ENCODE results near the gene MEIS2.

The MEIS2 gene

GRCh38 chr15:36932070-36932469 lies 168.3 kb downstream of the MEIS2 start:
- in situ Hi-C loops (cut with HindIII; ENCODE audit: low pct_ligation_motif_present, low pct_unique_long_range_greater_than_20kb, low sequenced_read_pairs): no loop called here
- no peak for DNase-seq

- in situ Hi-C loops (cut with HindIII; ENCODE audit: low pct_ligation_motif_present, low pct_unique_long_range_greater_than_20kb, low sequenced_read_pairs): no loop called here
Observed at GRCh38 chr15:36931434-36931833, 168.9 kb downstream of the MEIS2 start.

GRCh38 chr15:36926427-36926825 lies 173.9 kb downstream of the MEIS2 start:
- in situ Hi-C loops (cut with HindIII; ENCODE audit: low pct_ligation_motif_present, low pct_unique_long_range_greater_than_20kb, low sequenced_read_pairs): no loop called here
- DNase-seq: no peak

More at GRCh38 chr15:36931434-36931833, 168.9 kb downstream of the MEIS2 start:
- no peak for DNase-seq

GRCh38 chr15:36925653-36926426 lies 174.5 kb downstream of the MEIS2 start:
- in situ Hi-C loops (cut with HindIII; ENCODE audit: low pct_ligation_motif_present, low pct_unique_long_range_greater_than_20kb, low sequenced_read_pairs): no loop called here
- no peak for DNase-seq

- in situ Hi-C loops (cut with HindIII; ENCODE audit: low pct_ligation_motif_present, low pct_unique_long_range_greater_than_20kb, low sequenced_read_pairs): no loop called here
- DNase-seq: no peak
Observed at GRCh38 chr15:36925049-36925448, 175.3 kb downstream of the MEIS2 start.

GRCh38 chr15:36924034-36924433 lies 176.3 kb downstream of the MEIS2 start:
- no peak for DNase-seq
- in situ Hi-C loops (cut with HindIII; ENCODE audit: low pct_ligation_motif_present, low pct_unique_long_range_greater_than_20kb, low sequenced_read_pairs): no loop called here

GRCh38 chr15:36921484-36922091 lies 178.8 kb downstream of the MEIS2 start:
- in situ Hi-C loops (cut with HindIII; ENCODE audit: low pct_ligation_motif_present, low pct_unique_long_range_greater_than_20kb, low sequenced_read_pairs): no loop called here
- DNase-seq: no peak

- in situ Hi-C loops (cut with HindIII; ENCODE audit: low pct_ligation_motif_present, low pct_unique_long_range_greater_than_20kb, low sequenced_read_pairs): no loop called here
- DNase-seq: no peak
Observed at GRCh38 chr15:36917411-36918267, 182.7 kb downstream of the MEIS2 start.

- in situ Hi-C loops (cut with HindIII; ENCODE audit: low pct_ligation_motif_present, low pct_unique_long_range_greater_than_20kb, low sequenced_read_pairs): no loop called here
- DNase-seq: no peak
Observed at GRCh38 chr15:36914960-36915808, 185.2 kb downstream of the MEIS2 start.

GRCh38 chr15:36914466-36914865 lies 185.9 kb downstream of the MEIS2 start:
- no peak for DNase-seq
- in situ Hi-C loops (cut with HindIII; ENCODE audit: low pct_ligation_motif_present, low pct_unique_long_range_greater_than_20kb, low sequenced_read_pairs): no loop called here

GRCh38 chr15:36912311-36912712 lies 188.0 kb downstream of the MEIS2 start:
- in situ Hi-C loops (cut with HindIII; ENCODE audit: low pct_ligation_motif_present, low pct_unique_long_range_greater_than_20kb, low sequenced_read_pairs): no loop called here
- DNase-seq: no peak

GRCh38 chr15:36911322-36911944 lies 188.9 kb downstream of the MEIS2 start:
- in situ Hi-C loops (cut with HindIII; ENCODE audit: low pct_ligation_motif_present, low pct_unique_long_range_greater_than_20kb, low sequenced_read_pairs): no loop called here
- DNase-seq: no peak

GRCh38 chr15:36908991-36909390 lies 191.4 kb downstream of the MEIS2 start:
- in situ Hi-C loops (cut with HindIII; ENCODE audit: low pct_ligation_motif_present, low pct_unique_long_range_greater_than_20kb, low sequenced_read_pairs): no loop called here
- no peak for DNase-seq

- no peak for DNase-seq
- in situ Hi-C loops (cut with HindIII; ENCODE audit: low pct_ligation_motif_present, low pct_unique_long_range_greater_than_20kb, low sequenced_read_pairs): no loop called here
Observed at GRCh38 chr15:36907295-36907694, 193.1 kb downstream of the MEIS2 start.

GRCh38 chr15:36905908-36906307 lies 194.4 kb downstream of the MEIS2 start:
- DNase-seq: no peak
- in situ Hi-C loops (cut with HindIII; ENCODE audit: low pct_ligation_motif_present, low pct_unique_long_range_greater_than_20kb, low sequenced_read_pairs): no loop called here

- no peak for DNase-seq
- in situ Hi-C loops (cut with HindIII; ENCODE audit: low pct_ligation_motif_present, low pct_unique_long_range_greater_than_20kb, low sequenced_read_pairs): no loop called here
Observed at GRCh38 chr15:36904715-36905114, 195.6 kb downstream of the MEIS2 start.

GRCh38 chr15:36903922-36904556 lies 196.3 kb downstream of the MEIS2 start:
- in situ Hi-C loops (cut with HindIII; ENCODE audit: low pct_ligation_motif_present, low pct_unique_long_range_greater_than_20kb, low sequenced_read_pairs): no loop called here
- DNase-seq: no peak

- in situ Hi-C loops (cut with HindIII; ENCODE audit: low pct_ligation_motif_present, low pct_unique_long_range_greater_than_20kb, low sequenced_read_pairs): no loop called here
- no peak for DNase-seq
Observed at GRCh38 chr15:36903195-36903594, 197.2 kb downstream of the MEIS2 start.

All from ACHN (cell line).